GM12878 (cell line): ENCODE data around the gene AGAP3. TPM values are rescaled to one million over a fixed set of nuclear protein-coding genes. Genes with fewer than 3 reads are reported as not detected.

Source experiments
- ATAC-seq: fragments of 200-7000 bp; cut with Tn5 transposase; 3 replicates; pipeline ENCODE4 v1.9.1; 2020; ENCODE audit warnings: mild to moderate bottlenecking, moderate library complexity
- BruUV-seq: library from RNA; stranded (reverse); fragments of 400-500 nt; replicated peaks from 2 replicates; lab custom pipeline; 2021; lab: Mats Ljungman, UMichigan
- CTCF ChIA-PET: fragments of 300-600 bp; sonication (Branson Sonifier 250); formaldehyde crosslinking; extraction: SDS; loops from one replicate; lab custom pipeline; 2021; ENCODE audit warnings: inconsistent platforms; lab: Yijun Ruan, JAX
- POLR2A ChIA-PET: fragments of 350-600 bp; formaldehyde crosslinking; extraction: SDS; loops from one replicate; lab custom pipeline; 2021; ENCODE audit warnings: inconsistent platforms; lab: Charles Lee
- RAD21 ChIA-PET: fragments of 300-600 bp; sonication (Branson Sonifier 250); formaldehyde crosslinking; loops from one replicate; lab custom pipeline; 2023; ENCODE audit warnings: antibody characterized with exemption; ENCODE audit not compliant: unreplicated experiment; lab: Charles Lee
- SMC1A ChIA-PET: fragments of 300-600 bp; sonication (Branson Sonifier 250); formaldehyde crosslinking; loops from one replicate; lab custom pipeline; 2023; ENCODE audit not compliant: unreplicated experiment, uncharacterized antibody; lab: Charles Lee
- DNase-seq: peaks from one replicate; pipeline ENCODE4 v3.0.0-alpha.2; 2011; ENCODE audit warnings: low read depth, low spot score
- FAIRE-seq: peaks from 3 replicates; lab custom pipeline; 2011; peaks lifted over from hg19 to GRCh38; lab: Jason Lieb, UNC
- H2AFZ ChIP-seq: 2 replicates; pipeline ENCODE4 v1.6.0; 2011; ENCODE audit warnings: low read depth, low read length, control low read depth; ENCODE audit not compliant: control insufficient read depth
- H3K27ac ChIP-seq: 2 replicates; pipeline ENCODE4 v1.5.1; 2011; ENCODE audit warnings: control low read depth; ENCODE audit not compliant: control insufficient read depth, insufficient read depth
- H3K27me3 ChIP-seq, 2 experiments: replicated peaks in 1 of 2; 2 replicates each; pipeline versions ENCODE4 v1.6.0 to v1.6.1; 2011; ENCODE audit warnings: low read length in 1 of 2; ENCODE audit not compliant: control insufficient read depth in 2 of 2, insufficient read depth in 2 of 2
- H3K36me3 ChIP-seq, 2 experiments: 2 replicates each; pipeline ENCODE4 v1.5.1; 2011; ENCODE audit warnings: low read length in 1 of 2; ENCODE audit not compliant: control insufficient read depth in 2 of 2, insufficient read depth in 2 of 2
- H3K4me1 ChIP-seq: 2 replicates; pipeline ENCODE4 v1.6.1; 2011; ENCODE audit warnings: mild to moderate bottlenecking, low read length, moderate library complexity, mixed read lengths; ENCODE audit not compliant: control insufficient read depth, insufficient read depth
- H3K4me2 ChIP-seq: 2 replicates; pipeline ENCODE4 v1.6.0; 2011; ENCODE audit warnings: control low read depth; ENCODE audit not compliant: control insufficient read depth, insufficient read depth
- H3K4me3 ChIP-seq: fragments of 200-600 bp; sonication (generic); 2 replicates; pipeline ENCODE4 v1.5.1; 2016
- H3K79me2 ChIP-seq: 2 replicates; pipeline ENCODE4 v1.6.0; 2011; ENCODE audit warnings: low read length; ENCODE audit not compliant: control insufficient read depth, insufficient read depth
- H3K9ac ChIP-seq: 2 replicates; pipeline ENCODE4 v1.8.0; 2011; ENCODE audit warnings: low read length, control low read depth, mixed read lengths; ENCODE audit not compliant: control insufficient read depth, insufficient read depth
- H3K9me3 ChIP-seq: replicated peaks from 3 replicates; pipeline ENCODE4 v1.5.1; 2011; ENCODE audit warnings: mild to moderate bottlenecking, low read length; ENCODE audit not compliant: control insufficient read depth, insufficient read depth
- H4K20me1 ChIP-seq: 2 replicates; pipeline ENCODE4 v1.6.0; 2011; ENCODE audit not compliant: control insufficient read depth, insufficient read depth
- ATF7 ChIP-seq: fragments of 450-650 bp; IDR thresholded peaks from 2 replicates; pipeline ENCODE4 v1.6.1; 2016; ENCODE audit warnings: low read depth, mild to moderate bottlenecking
- BRCA1 ChIP-seq: IDR thresholded peaks from 2 replicates; pipeline ENCODE4 v1.6.1; 2011; ENCODE audit warnings: low read depth, low read length, improper control_type of control experiment
- EP300 ChIP-seq, 2 experiments: fragments of 150-350 bp in 1 of 2; IDR thresholded peaks; 2 replicates each; pipeline ENCODE4 v1.6.1; 2011 to 2012; ENCODE audit warnings: low read depth in 2 of 2, low read length in 2 of 2, borderline replicate concordance in 1 of 2, improper control_type of control experiment in 1 of 2, inconsistent platforms in 1 of 2; ENCODE audit not compliant: control insufficient read depth in 1 of 2
- ETV6 ChIP-seq, 2 experiments: fragments of 450-650 bp in 1 of 2; IDR thresholded peaks in 1 of 2; conservative IDR thresholded peaks in 1 of 2; 2 replicates each; pipeline ENCODE4 v1.6.1; 2014; ENCODE audit warnings: antibody characterized with exemption in 1 of 2, borderline replicate concordance in 1 of 2, low read depth in 1 of 2, mild to moderate bottlenecking in 1 of 2, moderate library complexity in 1 of 2
- EZH2 ChIP-seq: IDR thresholded peaks from 2 replicates; pipeline ENCODE4 v1.6.1; 2012; ENCODE audit warnings: low read depth, mild to moderate bottlenecking, control low read depth, inconsistent platforms, low read length, borderline replicate concordance; ENCODE audit not compliant: control insufficient read depth
- HCFC1 ChIP-seq: fragments of 150-350 bp; IDR thresholded peaks from 2 replicates; pipeline ENCODE4 v1.6.1; 2014; ENCODE audit warnings: low read length
- KAT2A ChIP-seq: conservative IDR thresholded peaks from 2 replicates; pipeline ENCODE4 v1.6.1; 2011; ENCODE audit warnings: low read depth, low read length; ENCODE audit not compliant: control insufficient read depth
- MYB ChIP-seq: fragments of 150-350 bp; IDR thresholded peaks from 2 replicates; pipeline ENCODE4 v1.6.1; 2014; ENCODE audit warnings: mild to moderate bottlenecking, low read depth, low read length, borderline replicate concordance
- RAD21 ChIP-seq: IDR thresholded peaks from 2 replicates; pipeline ENCODE4 v1.6.1; 2011; ENCODE audit warnings: mild to moderate bottlenecking, low read depth, low read length, moderate library complexity; ENCODE audit not compliant: insufficient read depth
- STAT1 ChIP-seq: fragments of 450-650 bp; conservative IDR thresholded peaks from 2 replicates; pipeline ENCODE4 v1.6.1; 2014; ENCODE audit warnings: antibody characterized with exemption, mild to moderate bottlenecking
- WGBS: methylation state at CpG from one replicate; pipeline ENCODE4 v1.1.6; 2016; ENCODE audit warnings: low lambda C conversion rate; ENCODE audit not compliant: insufficient replicate concordance, insufficient coverage; ENCODE audit errors: missing lambda C conversion rate; 5-methylcytosine and 5-hydroxymethylcytosine counted together
- in situ Hi-C: fragments of 300-500 bp; cut with MboI; formaldehyde crosslinking; loops from 9 replicates; pipeline ENCODE4 v1.14.3; 2018; ENCODE audit warnings: mixed read lengths
- intact Hi-C: fragments of 100-400 bp; cut with micrococcal nuclease; formaldehyde crosslinking; loops from one replicate; pipeline ENCODE4 v1.14.2; 2022; ENCODE audit not compliant: unreplicated experiment
- polyA plus RNA-seq, 11 experiments: library from polyadenylated mRNA; depleted of rRNA in 4 of 11; unstranded in 6 of 11; stranded (reverse) in 5 of 11; fragments of >200 nt; fragmentation: Nextera tagmentation in 4 of 11; fragmentation: Illumina TruSeq in 1 of 11; extraction: Ambion mirVana in 4 of 11; extraction: Trizol in 1 of 11; gene quantifications; 1 replicate in 1 of 11; 2 replicates in 10 of 11; pipeline versions ENCODE4 v1.2.1 to v1.2.3, GENCODE V29; 2011 to 2016; ENCODE audit warnings: inconsistent platforms in 2 of 11, missing spikeins in 2 of 11, low read depth in 1 of 11
- total RNA-seq, 4 experiments: library from RNA; depleted of rRNA in 3 of 4; stranded (reverse); fragments of >200 nt in 3 of 4; fragmentation: Illumina TruSeq in 1 of 4; extraction: Trizol in 1 of 4; gene quantifications; 2 replicates each; pipeline versions ENCODE4 v1.2.1 to v1.2.3, GENCODE V29; 2013 to 2021
- TF ChIP-seq, protein P1 (sequence below): fragments of 450-650 bp; IDR thresholded peaks from 2 replicates; pipeline ENCODE4 v1.6.1; 2017; ENCODE audit warnings: mild to moderate bottlenecking
- TF ChIP-seq, protein P2 (sequence below): IDR thresholded peaks from 2 replicates; pipeline ENCODE4 v1.6.1; 2011; ENCODE audit warnings: low read depth, low read length, improper control_type of control experiment, borderline replicate concordance
- TF ChIP-seq, protein P3 (sequence below): IDR thresholded peaks from 2 replicates; pipeline ENCODE4 v1.6.1; 2012; ENCODE audit warnings: low read depth, low read length, improper control_type of control experiment
- TF ChIP-seq, protein P4 (sequence below): fragments of 450-650 bp; IDR thresholded peaks from 2 replicates; pipeline ENCODE4 v1.6.1; 2016; ENCODE audit warnings: mild to moderate bottlenecking

AGAP3 gene
- total and polyA plus RNA-seq, 10 of the 15 experiments (the other 5 are each of a cell fraction or from before 2014, with no cell fraction given): 1.8 to 68.1 (median 15.7) TPM

DNA sequence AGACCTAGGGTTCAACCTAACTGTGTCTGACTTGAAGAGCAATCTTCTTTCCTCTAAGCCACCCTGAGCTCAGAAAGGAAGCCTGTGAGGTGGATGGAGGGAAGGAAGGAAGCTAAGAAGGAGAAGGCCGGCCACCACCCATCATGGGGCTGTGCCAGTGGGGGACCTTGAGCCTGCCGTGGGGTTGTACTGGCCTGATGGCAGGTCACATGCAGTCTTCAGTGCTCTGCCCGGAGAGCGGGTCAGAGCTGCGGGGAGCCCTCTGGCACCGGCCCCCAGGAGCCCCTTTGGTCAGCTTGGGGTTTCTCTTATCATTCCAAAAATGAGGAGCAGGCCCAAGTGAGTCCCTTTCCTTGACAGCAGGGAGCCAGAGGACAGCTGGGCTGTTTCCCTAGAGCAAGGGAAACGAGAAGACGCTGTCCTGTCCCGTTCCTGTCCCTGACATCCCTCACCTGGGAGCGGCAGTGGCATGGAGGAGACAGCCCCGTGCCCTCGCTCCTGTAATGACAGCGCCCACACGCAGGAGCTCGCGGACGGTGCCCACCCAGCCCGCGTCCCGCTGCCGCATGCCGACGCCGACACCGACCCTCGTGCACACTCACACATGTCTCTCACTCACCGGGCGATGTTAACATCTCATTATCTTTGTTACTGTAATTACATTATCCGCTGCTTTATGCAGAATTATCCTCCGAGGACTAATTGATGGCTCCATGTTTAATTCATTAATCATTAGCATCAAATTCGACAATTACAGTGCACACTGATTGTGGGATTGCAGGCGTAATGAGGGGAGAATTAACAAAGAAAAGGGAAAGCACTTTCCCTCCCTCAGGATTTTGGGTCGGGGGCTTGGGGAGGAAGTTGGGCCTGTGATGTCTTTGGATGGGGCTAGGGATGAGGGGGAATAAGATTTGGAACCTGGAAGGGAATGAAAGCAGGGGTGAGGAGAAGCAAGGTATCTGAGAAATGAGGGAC lies 49.9 kb downstream of the AGAP3 start:
- 95% methylated on average over 30 of the region's 33 CpGs for WGBS
- CTCF ChIA-PET: interaction anchor here (1.4 kb wide), 2 partner anchors 11 to 12 kb away, joined by 4 read pairs; no protein-coding TSS in a partner anchor
- DNase-seq (no peak), FAIRE-seq (no peak), ATAC-seq (no peak)
- BruUV-seq: no TSS peak
- Histone ChIP-seq H4K20me1 (no peaks in the 10 kb centered on the region), H3K9me3 (no peaks in the 10 kb centered on the region), H2AFZ (no peak overlapping the region), H3K27me3 (no peaks in the 10 kb centered on the region), H3K79me2 (no peaks in the 10 kb centered on the region), H3K4me1 (no peaks in the 10 kb centered on the region), H3K9ac (no peak overlapping the region), H3K36me3 (peaks cover 3 to 6% of the 10 kb centered on the region in 2 experiments; a peak in 2 of 4 replicates), H3K4me3 (no peak overlapping the region), H3K4me2 (no peak overlapping the region), H3K27ac (no peak overlapping the region)
- intact Hi-C loops: no loop called here
- RAD21 ChIA-PET: no interaction called here
- SMC1A ChIA-PET: no interaction called here
- POLR2A ChIA-PET: no interaction called here
- in situ Hi-C loops: no loop called here
- TF ChIP-seq RAD21 (no peak), EZH2 (no peak), ATF7 (no peak), BRCA1 (no peak), MYB (no peak), ETV6 (conservative IDR thresholded peaks at IDR 0.05 in 1 of 2, IDR thresholded peaks at IDR 0.05 in 1 of 2; ENCODE audit: borderline replicate concordance in 1 of 2, low read depth in 1 of 2) (no peak), HCFC1 (no peak), STAT1 (no peak), EP300 (IDR thresholded peaks at IDR 0.05; ENCODE audit: borderline replicate concordance in 1 of 2, control insufficient read depth in 1 of 2, low read depth in 2 of 2, low read length in 2 of 2) (no peak), KAT2A (no peak)
- TF ChIP-seq, protein P1, sequence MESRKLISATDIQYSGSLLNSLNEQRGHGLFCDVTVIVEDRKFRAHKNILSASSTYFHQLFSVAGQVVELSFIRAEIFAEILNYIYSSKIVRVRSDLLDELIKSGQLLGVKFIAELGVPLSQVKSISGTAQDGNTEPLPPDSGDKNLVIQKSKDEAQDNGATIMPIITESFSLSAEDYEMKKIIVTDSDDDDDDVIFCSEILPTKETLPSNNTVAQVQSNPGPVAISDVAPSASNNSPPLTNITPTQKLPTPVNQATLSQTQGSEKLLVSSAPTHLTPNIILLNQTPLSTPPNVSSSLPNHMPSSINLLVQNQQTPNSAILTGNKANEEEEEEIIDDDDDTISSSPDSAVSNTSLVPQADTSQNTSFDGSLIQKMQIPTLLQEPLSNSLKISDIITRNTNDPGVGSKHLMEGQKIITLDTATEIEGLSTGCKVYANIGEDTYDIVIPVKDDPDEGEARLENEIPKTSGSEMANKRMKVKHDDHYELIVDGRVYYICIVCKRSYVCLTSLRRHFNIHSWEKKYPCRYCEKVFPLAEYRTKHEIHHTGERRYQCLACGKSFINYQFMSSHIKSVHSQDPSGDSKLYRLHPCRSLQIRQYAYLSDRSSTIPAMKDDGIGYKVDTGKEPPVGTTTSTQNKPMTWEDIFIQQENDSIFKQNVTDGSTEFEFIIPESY: no peak
- TF ChIP-seq, protein P2, sequence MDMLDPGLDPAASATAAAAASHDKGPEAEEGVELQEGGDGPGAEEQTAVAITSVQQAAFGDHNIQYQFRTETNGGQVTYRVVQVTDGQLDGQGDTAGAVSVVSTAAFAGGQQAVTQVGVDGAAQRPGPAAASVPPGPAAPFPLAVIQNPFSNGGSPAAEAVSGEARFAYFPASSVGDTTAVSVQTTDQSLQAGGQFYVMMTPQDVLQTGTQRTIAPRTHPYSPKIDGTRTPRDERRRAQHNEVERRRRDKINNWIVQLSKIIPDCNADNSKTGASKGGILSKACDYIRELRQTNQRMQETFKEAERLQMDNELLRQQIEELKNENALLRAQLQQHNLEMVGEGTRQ: no peak
- TF ChIP-seq, protein P3, sequence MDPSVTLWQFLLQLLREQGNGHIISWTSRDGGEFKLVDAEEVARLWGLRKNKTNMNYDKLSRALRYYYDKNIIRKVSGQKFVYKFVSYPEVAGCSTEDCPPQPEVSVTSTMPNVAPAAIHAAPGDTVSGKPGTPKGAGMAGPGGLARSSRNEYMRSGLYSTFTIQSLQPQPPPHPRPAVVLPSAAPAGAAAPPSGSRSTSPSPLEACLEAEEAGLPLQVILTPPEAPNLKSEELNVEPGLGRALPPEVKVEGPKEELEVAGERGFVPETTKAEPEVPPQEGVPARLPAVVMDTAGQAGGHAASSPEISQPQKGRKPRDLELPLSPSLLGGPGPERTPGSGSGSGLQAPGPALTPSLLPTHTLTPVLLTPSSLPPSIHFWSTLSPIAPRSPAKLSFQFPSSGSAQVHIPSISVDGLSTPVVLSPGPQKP: no peak
- TF ChIP-seq, protein P4, sequence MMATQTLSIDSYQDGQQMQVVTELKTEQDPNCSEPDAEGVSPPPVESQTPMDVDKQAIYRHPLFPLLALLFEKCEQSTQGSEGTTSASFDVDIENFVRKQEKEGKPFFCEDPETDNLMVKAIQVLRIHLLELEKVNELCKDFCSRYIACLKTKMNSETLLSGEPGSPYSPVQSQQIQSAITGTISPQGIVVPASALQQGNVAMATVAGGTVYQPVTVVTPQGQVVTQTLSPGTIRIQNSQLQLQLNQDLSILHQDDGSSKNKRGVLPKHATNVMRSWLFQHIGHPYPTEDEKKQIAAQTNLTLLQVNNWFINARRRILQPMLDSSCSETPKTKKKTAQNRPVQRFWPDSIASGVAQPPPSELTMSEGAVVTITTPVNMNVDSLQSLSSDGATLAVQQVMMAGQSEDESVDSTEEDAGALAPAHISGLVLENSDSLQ: no peak
